Ovary (tissue), 3 donors: Measurements from ENCODE around the gene RPL23.

Experiments used
- POLR2A ChIP-seq: fragments of 450-650 bp; IDR thresholded peaks from one replicate; pipeline ENCODE4 v1.6.1; 2017; ENCODE audit warnings: antibody characterized with exemption, mild to moderate bottlenecking, moderate library complexity
- TF ChIP-seq, protein P1 (sequence below), 3 donors: fragments of 450-650 bp in 2 of 3; fragments of 200-600 bp in 1 of 3; IDR thresholded peaks; one replicate each; pipeline versions ENCODE4 v1.5.1 to v1.8.0; 2016 to 2022; ENCODE audit warnings: antibody characterized with exemption in 3 of 3, mild to moderate bottlenecking in 1 of 3
- donor health status: DM: no; HTN: no; CAD: no.

DNA sequence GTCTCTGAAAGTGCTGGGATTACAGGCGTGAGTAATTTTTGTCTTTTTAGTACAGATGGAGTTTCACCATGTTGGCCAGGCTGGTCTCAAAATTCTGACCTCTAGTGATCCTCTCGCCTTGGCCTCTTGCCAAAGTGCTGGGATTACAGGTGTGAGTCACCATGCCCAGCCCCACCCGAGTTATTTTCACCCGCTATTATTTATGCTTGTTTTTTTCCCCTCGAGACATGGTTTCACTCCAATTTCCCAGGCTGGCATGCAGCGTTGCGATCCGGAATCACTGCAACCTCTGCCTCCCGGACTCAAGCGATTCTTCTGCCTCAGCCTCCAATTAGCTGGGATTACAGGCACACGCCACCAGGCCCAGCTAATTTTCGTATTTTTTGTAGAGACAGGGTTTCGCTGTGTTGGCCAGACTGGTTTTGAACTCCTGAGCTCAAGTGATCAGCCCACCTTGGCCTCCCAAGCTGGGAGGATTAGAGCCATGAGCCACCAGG is 9.2 kb downstream of the RPL23 start:
- no peak for TF ChIP-seq POLR2A
- TF ChIP-seq, protein P1, sequence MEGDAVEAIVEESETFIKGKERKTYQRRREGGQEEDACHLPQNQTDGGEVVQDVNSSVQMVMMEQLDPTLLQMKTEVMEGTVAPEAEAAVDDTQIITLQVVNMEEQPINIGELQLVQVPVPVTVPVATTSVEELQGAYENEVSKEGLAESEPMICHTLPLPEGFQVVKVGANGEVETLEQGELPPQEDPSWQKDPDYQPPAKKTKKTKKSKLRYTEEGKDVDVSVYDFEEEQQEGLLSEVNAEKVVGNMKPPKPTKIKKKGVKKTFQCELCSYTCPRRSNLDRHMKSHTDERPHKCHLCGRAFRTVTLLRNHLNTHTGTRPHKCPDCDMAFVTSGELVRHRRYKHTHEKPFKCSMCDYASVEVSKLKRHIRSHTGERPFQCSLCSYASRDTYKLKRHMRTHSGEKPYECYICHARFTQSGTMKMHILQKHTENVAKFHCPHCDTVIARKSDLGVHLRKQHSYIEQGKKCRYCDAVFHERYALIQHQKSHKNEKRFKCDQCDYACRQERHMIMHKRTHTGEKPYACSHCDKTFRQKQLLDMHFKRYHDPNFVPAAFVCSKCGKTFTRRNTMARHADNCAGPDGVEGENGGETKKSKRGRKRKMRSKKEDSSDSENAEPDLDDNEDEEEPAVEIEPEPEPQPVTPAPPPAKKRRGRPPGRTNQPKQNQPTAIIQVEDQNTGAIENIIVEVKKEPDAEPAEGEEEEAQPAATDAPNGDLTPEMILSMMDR (IDR thresholded peaks at IDR 0.05) = no peak
